HUDEP-2 (cell line): ENCODE measurements around the gene C2orf49.

Experiments
- DNase-seq, 76 experiments: peaks; one replicate each; lab custom pipeline; 2025; ENCODE audit not compliant: unreplicated experiment in 76 of 76; lab: John Stamatoyannopoulos, UW

C2orf49 gene

DNA sequence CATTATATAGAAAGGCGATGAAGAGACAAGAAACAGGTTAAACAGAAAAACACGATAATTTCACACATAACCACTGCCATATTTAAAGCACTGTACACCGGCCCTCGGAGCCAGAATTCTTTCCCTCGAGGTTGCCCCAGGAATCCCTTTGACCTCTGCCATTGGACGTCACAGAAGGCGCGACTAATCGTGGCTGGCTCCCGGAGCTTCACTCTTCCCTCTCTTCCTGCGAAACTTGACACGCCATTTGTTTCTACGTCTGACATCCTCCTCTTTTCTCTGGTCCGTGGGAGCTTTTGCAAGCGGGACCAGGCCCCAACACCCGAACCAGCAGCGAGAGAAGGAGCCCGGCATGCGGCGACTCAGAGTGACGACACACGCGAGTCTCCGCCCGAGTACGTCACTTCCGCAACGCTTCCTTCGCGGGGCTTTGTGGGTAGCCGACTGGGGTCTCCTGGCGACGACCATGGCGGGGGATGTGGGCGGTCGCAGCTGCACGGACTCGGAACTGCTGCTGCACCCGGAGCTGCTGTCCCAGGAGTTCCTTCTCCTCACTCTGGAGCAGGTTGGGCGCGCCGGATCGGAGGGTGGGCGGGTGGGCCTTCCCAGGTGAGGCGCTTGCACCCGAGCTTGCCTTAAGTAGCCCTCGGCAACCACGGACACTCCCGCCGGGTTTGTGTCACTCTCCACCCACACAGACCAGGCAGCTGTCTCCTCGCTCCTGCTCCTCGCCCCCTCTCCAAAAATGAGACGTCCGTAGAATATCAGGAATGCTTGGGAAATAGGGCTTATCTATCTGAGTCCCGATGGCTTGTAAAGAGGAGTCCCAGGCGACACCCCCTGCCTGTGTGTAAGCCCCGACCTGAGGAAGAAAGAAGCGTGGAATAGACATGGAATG, at the start of gene C2orf49:
TSS of gene C2orf49 (plus strand) at position 419 of the 898 bp plus-strand sequence. CDS start at position 467, 48 bp downstream.
- peak in 74 of 76 experiments; percentile 14 to 93 (median 68) for DNase-seq

DNA sequence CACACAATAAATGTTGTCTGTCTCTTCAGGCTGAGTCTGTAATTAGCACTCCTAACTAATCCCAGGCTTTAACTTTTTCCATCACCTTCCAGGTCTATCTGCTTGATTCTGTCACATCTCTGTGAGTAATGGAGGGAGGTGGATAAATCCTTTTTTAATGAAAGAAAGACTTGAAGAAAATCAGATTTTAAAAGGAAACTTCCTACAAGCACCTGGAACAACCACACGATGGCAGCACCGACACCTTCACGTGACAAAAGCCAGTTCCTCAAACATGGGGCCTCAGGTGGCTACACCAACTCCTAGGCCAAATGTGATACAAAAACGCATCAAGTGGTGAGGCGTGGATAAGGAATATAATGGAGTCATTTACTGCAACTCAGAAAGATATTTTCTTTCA, 49.6 kb upstream of the C2orf49 start:
- DNase-seq, result peak in 38 of 76 experiments; percentile 0 to 44 (median 14)

DNA sequence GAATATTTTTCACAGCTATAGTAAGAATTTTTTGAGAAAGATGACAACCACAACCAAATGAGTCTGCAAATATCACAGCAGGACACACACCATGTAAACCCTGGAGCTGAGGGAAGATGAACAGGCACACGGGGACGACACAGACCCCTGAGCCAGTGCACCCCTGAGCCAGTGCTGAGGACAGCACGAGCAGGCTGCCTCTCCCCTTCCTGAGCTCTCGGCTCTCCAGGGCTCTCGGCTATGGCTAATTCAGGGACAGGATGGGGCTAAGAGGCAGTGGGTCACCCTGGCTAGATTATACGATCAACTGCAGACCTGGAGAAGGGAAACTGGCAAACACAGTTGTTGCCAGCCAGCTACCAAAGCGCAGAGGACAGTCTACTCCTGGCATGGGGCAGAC, 49.2 kb upstream of the C2orf49 start:
- DNase-seq, result no peak

DNA sequence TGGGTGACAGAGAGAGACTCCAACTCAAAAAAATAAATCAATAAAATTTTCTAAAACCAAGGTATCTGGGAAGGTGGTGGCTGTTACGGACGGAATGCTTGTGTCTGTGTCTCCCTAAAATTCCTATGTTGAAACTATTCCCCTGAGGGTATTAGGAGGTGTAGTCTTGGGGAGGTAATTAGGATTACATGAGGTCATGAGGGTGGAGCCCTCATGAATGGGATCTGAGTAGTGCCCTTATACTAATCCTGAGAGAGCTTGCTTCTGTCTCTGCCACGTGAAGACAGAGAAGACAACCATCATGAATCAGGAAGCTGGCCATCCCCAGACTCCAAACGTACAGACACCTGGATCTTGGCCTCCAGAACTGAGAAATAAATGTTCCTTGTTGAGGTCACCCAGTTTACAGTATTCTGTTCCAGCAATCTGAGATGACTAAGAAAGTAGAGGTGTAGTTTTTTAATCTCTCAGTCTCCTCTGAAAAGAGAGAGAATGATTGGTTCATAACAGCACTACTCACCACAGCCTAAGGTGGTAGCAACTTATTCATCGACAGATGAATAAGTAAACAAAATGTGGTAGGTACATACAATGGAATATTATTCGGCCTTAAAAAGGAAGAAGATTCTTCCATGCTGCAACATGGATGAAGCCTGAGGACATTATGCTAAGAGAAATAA, 46.2 kb upstream of the C2orf49 start:
- no peak for DNase-seq

DNA sequence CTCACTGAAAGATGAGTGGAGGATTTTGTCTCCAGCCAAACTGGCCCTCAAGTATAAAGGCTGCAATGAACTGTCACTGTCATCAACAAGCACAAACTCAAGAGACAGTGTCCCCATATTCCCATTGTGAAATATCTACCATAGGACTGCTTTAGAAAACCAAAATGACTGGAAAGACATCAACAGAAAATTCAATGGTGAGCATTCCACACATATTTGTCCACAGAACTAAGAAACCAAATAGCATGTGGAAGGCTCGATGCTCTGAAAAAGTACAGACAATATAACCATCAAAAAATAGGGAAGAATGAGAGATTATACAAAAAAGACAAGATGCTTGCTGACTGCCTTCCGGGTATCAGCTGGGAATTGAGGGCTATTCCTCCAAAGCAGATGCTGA, 45.4 kb upstream of the C2orf49 start:
- no peak for DNase-seq

DNA sequence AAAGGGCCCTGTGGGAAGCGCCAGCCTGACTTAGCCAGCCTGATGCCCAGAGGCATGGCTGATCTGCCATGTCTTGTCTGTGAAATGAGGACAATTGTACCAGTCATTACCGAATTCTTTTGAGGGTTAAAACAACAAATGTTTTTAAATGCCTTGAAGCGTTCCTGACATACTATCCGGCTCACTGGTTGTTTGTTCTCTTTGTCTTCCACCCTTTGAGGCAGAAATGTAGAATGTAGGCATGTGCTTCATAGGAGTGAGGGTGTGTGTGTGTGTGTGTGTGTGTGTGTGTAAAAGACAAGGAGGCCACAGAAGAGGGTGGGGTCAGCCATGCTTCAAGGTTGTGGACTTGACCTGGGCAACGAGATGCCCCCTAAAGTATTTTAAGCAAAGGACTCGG, 43.3 kb upstream of the C2orf49 start:
- no peak for DNase-seq

DNA sequence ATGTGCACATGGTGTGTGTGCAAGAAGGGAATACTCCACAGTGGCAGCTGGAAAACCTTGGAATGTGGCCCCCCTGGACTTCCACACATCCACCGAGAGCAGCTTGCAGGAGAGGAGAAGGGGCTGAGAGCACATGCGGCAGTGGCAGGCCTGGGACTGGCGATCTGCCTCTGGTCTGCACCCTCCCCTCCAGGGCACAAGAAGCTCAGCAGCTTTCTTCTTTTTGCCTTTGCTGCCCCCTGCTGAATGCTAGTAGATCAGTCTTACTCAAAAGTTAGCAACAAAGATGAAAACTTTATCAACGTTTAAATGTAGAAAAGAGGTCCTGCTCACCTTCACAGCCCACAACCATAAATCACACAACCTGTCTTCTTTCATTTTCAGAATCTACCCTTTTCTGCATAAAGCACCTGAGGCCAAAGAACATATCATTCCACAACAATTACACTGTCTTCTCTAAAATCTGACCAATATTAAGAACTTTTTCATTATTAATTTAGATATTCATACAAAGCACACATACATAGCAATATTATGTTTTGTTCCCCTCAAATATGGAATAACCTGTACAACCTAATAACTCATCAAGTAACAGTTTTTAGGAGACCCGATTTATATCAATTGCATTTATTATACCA, 42.4 kb upstream of the C2orf49 start:
- peak in 59 of 76 experiments; percentile 2 to 71 (median 36) for DNase-seq

DNA sequence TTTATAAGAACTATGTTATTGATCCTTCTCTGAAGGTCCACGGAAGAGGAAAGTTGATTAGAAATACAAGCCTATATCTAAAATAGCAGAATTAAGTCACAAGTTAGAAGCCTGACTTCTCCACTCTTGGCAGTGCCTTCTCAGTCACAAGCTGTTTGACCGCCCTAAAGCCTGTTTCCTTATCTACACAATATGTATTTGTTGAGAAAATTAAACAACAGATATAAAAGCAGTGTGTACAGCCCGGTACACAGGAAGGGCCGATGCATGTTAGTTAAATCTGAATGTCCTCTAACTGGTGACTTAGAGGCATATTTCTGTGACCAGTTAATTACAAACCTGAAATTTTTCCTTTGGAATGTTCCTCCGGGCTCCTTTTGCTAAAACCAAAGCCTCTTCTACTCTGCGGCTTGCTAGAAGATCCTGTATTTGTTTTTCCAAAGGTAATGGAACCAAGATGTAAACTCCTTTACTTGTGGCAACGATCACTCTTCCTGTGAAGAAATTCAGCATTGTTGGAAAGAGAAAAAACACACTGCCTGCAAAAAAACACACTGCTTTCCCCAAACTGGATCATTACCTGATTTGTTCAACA, 41.2 kb upstream of the C2orf49 start:
- peak in 1 of 76 experiments; percentile 14 for DNase-seq

DNA sequence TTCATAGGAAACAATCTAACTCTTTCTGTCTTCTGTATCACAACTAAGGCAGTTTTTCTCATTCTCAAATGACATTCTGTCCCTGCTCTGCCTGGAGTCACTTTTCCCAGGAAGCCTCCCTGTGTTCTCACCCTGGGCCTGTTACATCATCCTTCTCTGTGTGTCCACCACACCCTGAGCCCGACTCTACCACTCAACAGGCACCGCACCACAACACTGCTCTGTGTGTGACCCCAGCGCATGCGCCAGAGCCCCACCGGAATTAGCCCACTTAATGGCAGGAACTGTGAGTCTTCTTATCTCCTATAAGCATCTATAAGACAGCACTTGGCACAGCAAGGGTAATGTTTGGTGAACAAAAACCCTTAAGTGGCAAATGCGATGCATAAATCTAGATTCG, 40.1 kb upstream of the C2orf49 start:
- no peak for DNase-seq

DNA sequence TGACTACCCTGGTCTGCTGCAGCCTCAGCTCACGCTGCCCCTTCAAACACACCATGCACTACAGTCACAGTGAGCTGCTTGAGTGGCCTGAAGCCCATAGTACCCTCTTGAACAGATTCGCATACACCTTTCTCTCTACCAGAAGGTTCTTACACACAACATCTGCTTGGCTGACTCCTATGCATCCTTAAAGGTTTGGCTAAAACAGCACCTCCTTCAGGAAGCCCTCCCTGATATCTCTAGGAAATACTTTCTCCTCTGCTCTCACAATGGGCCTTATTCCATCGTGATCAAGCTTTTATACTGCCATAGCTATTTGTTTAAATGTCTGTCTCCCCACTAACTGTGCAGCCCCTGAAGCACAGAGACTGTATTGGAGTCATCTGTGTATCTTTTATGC, 39.3 kb upstream of the C2orf49 start:
- DNase-seq, result no peak

DNA sequence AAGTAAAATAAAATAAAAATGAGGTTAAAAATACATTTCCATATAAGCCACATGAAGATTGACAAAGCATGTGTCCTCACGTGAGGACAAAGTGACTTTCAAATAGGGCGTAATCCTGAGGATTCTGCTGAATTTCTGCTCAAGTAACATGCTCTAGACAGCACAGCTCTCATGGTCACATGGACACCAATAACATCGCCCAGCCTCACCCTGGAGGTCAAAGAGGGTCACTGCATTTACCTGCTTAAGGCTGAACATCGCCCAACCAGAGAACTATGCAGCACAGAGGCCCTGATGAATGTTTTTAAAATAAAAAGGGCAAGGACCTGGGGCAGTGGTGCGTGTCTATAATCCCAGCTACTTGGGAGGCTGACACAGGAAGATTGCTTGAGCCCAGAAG, 38.0 kb upstream of the C2orf49 start:
- DNase-seq, result peak in 2 of 76 experiments; percentile 1 to 2

DNA sequence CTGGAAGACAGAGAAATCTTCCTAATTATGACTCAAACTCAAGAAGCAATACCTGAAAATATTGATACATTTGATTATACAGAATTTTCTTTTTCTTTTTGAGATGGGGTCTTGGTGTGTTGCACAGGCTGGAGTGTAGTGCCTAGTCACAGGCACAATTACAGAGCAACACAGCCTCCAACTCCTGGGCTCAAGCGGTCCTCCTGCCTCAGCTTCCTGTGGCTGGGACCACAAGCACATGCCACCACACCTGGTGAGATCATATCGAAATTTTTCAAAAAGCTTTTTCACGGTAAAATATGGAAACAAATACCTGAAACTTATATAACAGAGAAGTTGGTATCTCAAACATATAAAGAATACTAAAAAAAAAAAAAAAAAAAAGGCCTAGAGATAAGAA, 35.7 kb upstream of the C2orf49 start:
- DNase-seq, result no peak

DNA sequence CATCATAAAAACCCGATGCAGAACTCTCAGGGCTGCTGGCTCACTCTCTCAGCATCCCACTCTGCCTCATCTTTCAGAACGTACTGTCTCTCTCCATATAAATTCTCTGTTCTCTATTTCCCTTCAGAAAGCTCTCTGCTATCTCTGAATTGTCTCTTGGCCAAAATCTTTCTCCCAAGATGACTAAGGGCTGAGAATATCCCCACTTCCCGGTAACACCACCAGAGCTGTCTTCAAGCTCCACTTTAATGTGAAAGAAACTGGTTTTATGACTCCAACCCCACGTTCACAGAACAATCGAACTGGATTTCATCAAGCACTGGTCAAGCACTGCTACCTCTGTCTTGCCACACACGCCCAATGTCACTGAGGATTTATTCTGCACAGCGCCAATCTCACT, 30.2 kb upstream of the C2orf49 start:
- no peak for DNase-seq

DNA sequence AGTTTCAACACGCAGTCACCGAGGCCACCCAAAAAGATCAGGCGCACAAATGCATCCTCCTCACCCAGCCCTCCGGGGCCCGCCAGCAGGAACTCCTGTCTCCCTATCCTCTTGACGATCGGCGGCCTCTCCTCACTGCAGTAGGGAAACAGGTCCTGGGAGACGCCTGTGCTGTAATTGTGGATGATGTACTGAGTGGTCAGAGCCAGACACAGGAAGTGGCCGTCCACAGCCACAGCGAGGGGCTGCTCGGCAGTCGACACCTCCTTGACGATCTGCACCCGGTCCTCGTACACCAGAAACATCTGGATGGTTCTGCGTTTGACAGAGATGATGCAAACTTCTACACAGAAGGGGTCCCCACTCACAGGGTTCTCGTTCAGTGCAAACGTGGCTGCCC, 29.8 kb upstream of the C2orf49 start:
- no peak for DNase-seq

DNA sequence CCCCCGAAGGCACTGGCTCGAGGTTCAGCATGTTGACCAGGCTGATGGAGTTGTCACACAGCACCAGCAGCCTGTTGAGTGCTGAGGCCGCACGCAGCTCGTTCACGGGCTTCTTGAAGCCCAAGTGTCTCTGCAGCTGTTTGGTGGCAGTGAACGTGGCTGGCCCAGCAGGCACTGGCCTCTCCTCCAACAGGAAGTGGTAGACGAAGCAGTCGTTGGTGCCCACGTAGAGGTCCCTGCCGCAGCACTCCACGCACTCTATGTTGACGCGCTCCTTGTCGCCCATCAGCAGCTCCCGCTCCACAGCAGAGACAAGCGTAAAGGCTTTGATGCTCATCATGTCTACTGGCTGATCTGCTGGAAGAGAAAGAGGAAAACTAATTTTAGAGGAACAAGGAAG, 29.4 kb upstream of the C2orf49 start:
- DNase-seq, result no peak

DNA sequence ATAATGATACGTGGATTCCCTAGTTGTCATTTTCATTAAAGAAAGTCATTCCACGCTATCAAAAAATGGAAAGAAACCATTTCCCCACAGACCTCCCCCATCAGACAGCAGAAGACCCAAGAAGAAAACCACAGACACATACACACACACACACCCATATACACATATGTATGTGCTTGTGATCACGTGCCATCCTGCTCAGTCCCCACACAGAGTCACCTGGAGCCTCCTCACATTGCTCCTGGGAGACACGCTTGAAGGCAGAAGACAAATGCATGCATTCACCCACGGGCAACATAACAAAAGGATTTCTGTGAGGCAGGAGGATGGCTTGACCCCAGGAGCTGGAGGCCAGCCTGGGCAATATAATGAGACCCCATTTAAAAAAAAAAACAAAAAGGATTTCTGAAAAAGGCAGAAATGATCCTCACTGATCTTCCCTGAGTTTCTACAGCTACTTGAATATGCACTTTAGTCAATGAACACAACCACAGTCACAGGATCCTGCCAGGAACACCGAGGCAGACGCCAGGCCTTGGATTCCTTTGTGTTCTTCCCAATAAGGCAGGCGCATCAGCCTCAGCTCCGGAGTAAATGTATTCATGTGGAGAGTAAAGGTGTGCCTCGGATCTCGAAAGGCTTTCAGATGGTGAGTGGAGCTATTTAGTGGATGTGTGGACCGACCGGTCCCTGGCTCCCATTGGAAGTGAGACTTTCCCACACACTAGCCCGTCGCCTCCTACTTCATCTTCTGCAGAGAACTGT, 28.8 kb upstream of the C2orf49 start:
- DNase-seq, result no peak

DNA sequence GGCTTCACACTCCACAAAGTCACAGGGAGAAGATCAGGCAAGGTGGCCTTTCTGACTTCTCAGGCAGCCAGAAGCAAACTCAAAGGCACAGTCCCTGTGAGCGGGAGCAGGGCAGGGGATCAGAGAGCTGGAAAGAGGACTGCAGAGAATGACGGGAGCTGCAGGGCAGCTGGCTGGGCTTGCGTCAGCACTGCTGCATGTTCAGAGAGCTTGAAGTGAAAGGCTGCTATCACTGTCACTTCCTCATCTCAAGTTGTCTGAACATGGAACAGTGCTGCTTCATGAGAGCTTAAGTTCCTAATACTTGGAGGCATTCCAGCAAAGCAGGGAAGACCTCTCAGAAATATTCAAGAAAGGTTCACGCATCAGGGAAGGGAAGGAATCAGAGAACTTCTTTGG, 28.2 kb upstream of the C2orf49 start:
- DNase-seq, result no peak

DNA sequence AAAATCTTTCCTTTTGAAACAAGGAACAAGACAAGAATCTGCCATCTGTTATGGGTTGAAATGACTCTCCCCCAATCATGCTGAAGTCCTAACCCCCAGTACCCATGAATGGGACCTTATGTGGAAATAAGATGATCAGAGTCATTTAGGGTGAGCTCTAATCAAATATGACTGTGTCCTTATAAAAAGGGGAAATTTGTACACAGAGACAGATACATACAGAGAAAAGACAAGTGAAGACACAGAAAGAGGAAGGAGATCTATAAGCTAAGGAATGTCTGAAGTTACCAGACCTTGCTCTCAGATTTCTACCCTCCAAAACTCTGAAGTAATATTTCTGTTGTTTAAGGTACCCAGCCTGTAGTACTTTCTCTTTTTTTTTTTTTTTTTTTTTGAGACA, 23.5 kb upstream of the C2orf49 start:
- no peak for DNase-seq

DNA sequence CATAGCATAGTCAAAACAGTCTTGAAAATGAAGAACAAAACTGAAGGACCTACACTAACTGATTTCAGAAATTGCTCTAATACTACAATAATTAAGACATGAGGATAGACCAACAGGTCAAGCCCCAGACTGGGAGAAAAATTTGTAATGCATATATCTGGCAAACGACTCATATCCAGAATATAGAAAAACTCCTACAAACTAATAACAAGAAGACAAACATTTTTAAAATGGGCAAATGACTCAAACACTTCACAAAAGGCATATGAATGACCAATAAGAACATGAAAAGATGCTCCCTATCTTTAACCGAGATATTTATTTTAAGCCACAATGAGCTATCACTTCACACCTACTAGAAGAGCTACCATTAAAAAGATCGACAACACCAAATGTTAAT, 22.0 kb upstream of the C2orf49 start:
- no peak for DNase-seq

DNA sequence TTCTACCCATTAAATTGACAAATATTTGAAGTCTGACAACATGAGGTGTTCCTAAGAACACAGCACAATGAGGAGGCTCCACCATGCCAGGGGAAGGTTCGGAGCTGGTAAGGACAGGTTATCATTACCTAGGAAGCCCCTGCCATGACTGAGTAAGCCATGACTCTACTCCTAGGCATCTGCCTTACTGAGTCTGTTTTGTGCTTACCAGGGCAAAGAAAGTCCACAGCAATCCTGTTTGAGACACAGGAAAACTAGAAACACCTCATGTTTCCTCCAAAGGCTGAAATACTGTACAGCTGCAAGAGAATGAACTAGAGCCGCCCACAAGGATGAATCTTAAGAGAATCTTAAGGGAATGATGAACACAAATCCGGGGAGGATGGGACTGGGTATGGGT, 19.4 kb upstream of the C2orf49 start:
- DNase-seq, result no peak
